Esophagus muscularis mucosa (tissue), 4 donors: ENCODE results near the gene LYPLAL1.

Experiments used
- EP300 ChIP-seq: sonication (generic); formaldehyde crosslinking; IDR thresholded peaks from one replicate; pipeline ENCODE4 v1.6.1; 2017; ENCODE audit warnings: antibody characterized with exemption
- POLR2AphosphoS5 ChIP-seq, 2 donors: sonication (generic); formaldehyde crosslinking; IDR thresholded peaks; one replicate each; pipeline ENCODE4 v1.6.1; 2017; ENCODE audit warnings: antibody characterized with exemption in 2 of 2
- TF ChIP-seq, protein P1 (sequence below), 3 experiments: fragments of 200-600 bp in 2 of 3; fragments of 450-650 bp in 1 of 3; sonication (generic) in 2 of 3; IDR thresholded peaks; one replicate each; pipeline ENCODE4 v1.5.1; 2017 to 2019; ENCODE audit warnings: antibody characterized with exemption in 3 of 3, mild to moderate bottlenecking in 2 of 3, moderate library complexity in 1 of 3

DNA sequence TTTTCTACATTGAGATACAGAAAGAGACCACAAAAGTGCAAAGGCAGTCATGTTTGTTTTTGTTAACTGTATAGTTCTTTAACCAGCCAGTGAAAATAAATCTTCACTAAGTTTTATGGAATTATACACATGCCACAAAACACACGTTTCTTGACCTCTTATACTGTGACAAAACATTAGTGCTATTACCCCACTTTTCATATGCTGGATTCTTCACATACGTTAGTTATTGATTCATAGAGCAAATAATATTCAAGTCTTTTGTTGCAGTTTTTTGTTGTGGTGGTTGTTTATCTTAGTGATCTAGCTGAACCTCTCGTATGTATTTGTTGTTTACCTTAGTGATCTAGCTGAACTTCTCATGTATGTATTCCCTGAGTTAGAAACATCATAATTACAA, 28.0 kb downstream of the LYPLAL1 start:
- TF ChIP-seq, protein P1, sequence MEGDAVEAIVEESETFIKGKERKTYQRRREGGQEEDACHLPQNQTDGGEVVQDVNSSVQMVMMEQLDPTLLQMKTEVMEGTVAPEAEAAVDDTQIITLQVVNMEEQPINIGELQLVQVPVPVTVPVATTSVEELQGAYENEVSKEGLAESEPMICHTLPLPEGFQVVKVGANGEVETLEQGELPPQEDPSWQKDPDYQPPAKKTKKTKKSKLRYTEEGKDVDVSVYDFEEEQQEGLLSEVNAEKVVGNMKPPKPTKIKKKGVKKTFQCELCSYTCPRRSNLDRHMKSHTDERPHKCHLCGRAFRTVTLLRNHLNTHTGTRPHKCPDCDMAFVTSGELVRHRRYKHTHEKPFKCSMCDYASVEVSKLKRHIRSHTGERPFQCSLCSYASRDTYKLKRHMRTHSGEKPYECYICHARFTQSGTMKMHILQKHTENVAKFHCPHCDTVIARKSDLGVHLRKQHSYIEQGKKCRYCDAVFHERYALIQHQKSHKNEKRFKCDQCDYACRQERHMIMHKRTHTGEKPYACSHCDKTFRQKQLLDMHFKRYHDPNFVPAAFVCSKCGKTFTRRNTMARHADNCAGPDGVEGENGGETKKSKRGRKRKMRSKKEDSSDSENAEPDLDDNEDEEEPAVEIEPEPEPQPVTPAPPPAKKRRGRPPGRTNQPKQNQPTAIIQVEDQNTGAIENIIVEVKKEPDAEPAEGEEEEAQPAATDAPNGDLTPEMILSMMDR (IDR thresholded peaks at IDR 0.05), result no peak
- no peak for TF ChIP-seq EP300
- no peak for TF ChIP-seq POLR2AphosphoS5 (IDR thresholded peaks at IDR 0.05)
